ENCODE results near the gene ARL15.

DNA sequence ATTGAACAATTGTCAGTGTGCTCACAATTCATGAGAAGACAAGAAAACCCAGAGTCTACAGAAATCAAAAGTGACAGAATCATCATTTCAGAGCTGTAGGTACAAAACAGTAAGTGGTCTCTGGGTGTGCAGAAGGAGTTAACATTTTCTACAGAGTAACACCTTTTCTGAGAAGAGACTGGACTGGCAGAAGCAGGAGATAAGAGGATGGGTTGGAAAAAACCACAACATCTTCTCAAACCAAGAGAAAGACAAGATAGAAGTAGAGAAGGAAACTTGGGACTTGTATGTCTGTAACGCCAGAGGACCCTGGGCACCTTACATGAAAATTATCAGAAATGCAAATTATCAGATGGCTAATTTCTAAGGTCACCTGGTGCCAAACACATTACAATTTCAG, 82.6 kb downstream of the ARL15 start:
- TF ChIP-seq CTCF (IDR thresholded peaks at IDR 0.05), result no peak
- TF ChIP-seq POLR2A (IDR thresholded peaks at IDR 0.05), result no peak
